HS-27A (cell line): Measurements from ENCODE around the gene PROK1.
"Not testable (repeated sequence)": the region's sequence is repeated elsewhere in the genome, so short reads cannot be mapped to it uniquely, and the experiment has no call there.

ENCODE experiments used
- DNase-seq: peaks from one replicate; pipeline ENCODE4 v3.0.0-alpha.2; 2012; ENCODE audit warnings: low read depth, missing footprints

The PROK1 gene

GRCh38 chr1:110450929-110451328, at the start of gene PROK1:
Gene PROK1 (plus strand): TSS chr1:110451149. CDS start chr1:110451217, 68 bp downstream.
- DNase-seq: no peak

GRCh38 chr1:110403805-110404204, 47.1 kb upstream of the PROK1 start:
- DNase-seq: no peak

GRCh38 chr1:110404401-110404800, 46.5 kb upstream of the PROK1 start:
- no peak for DNase-seq

GRCh38 chr1:110406407-110406806, 44.5 kb upstream of the PROK1 start:
- DNase-seq: not testable (repeated sequence)

- DNase-seq: peak; percentile 89
These were observed 43.4 kb upstream of the PROK1 start, which contains the start of gene LAMTOR5 for GRCh38 chr1:110407260-110408210. Gene LAMTOR5 (minus strand): TSS chr1:110407694. CDS start chr1:110407620, 74 bp downstream.

GRCh38 chr1:110408488-110408887, 42.5 kb upstream of the PROK1 start:
- no peak for DNase-seq

GRCh38 chr1:110409316-110409715, 41.6 kb upstream of the PROK1 start:
- DNase-seq: no peak

- DNase-seq: no peak
These were observed 39.7 kb upstream of the PROK1 start for GRCh38 chr1:110411173-110411735.

- no peak for DNase-seq
These were observed 38.4 kb upstream of the PROK1 start for GRCh38 chr1:110412576-110412975.

GRCh38 chr1:110413045-110413444, 37.9 kb upstream of the PROK1 start:
- not testable (repeated sequence) for DNase-seq

GRCh38 chr1:110418729-110419128, 32.2 kb upstream of the PROK1 start:
- DNase-seq: no peak

- DNase-seq: no peak
These were observed 30.8 kb upstream of the PROK1 start for GRCh38 chr1:110420023-110420662.

- DNase-seq: peak; percentile 40
These were observed 29.8 kb upstream of the PROK1 start for GRCh38 chr1:110420874-110421793.

GRCh38 chr1:110424699-110425611, 26.0 kb upstream of the PROK1 start:
- no peak for DNase-seq

GRCh38 chr1:110425612-110426152, 25.3 kb upstream of the PROK1 start:
- DNase-seq: no peak

GRCh38 chr1:110426854-110427253, 24.1 kb upstream of the PROK1 start:
- DNase-seq: no peak

GRCh38 chr1:110428946-110429345, 22.0 kb upstream of the PROK1 start:
- no peak for DNase-seq

- DNase-seq: no peak
These were observed 20.6 kb upstream of the PROK1 start for GRCh38 chr1:110430366-110430765.

- no peak for DNase-seq
These were observed 20.0 kb upstream of the PROK1 start for GRCh38 chr1:110430901-110431300.

GRCh38 chr1:110433213-110433612, 17.7 kb upstream of the PROK1 start:
- DNase-seq: no peak
